Measurements from ENCODE around the gene NLN. TPM values are rescaled to one million over a fixed set of nuclear protein-coding genes. Genes with fewer than 3 reads are reported as not detected.
A peak's percentile ranks its signal among the peaks of the same experiment; 100 is the strongest.
"Not testable (repeated sequence)": the region's sequence is repeated elsewhere in the genome, so short reads cannot be mapped to it uniquely, and the experiment has no call there.

NLN gene
- total and polyA plus RNA-seq, 2 of the 4 experiments (the other 2 are of a cell fraction): 19.1 to 37.1 TPM

GRCh38 chr5:65734196-65734775 is 12.3 kb downstream of the NLN start:
- H3K4me3 ChIP-seq (ENCODE audit: insufficient read depth, low read depth, low read length); H3K27ac ChIP-seq (ENCODE audit: insufficient read depth, low read length); H2BK120ac ChIP-seq (ENCODE audit: low read depth, low read length); intact Hi-C loops (cut with micrococcal nuclease); dilution Hi-C loops (cut with HindIII; ENCODE audit: low sequenced_read_pairs, unreplicated experiment); H3K4ac ChIP-seq (ENCODE audit: low read depth, low read length); BruUV-seq (replicated peaks); H3K9me1 ChIP-seq (ENCODE audit: insufficient read depth, low read length); H3K14ac ChIP-seq (replicated peaks; ENCODE audit: low read depth, low read length); H3K23ac ChIP-seq (ENCODE audit: low read depth, low read length); H3K18ac ChIP-seq (ENCODE audit: low read depth, low read length); H3K9ac ChIP-seq (ENCODE audit: low read depth, low read length); H3K9me3 ChIP-seq (ENCODE audit: control insufficient read depth, insufficient read depth, low read length); H3K4me1 ChIP-seq (ENCODE audit: control insufficient read depth, insufficient read depth, low read length); H4K8ac ChIP-seq (ENCODE audit: low read depth in 2 of 2, low read length in 2 of 2); H2AK5ac ChIP-seq (ENCODE audit: low read depth, low read length); H3K56ac ChIP-seq (ENCODE audit: extremely low read depth, insufficient read depth, low read length); H2AK9ac ChIP-seq (replicated peaks; ENCODE audit: low read depth, low read length, poor library complexity); H2BK20ac ChIP-seq (ENCODE audit: low read depth, low read length); H2AFZ ChIP-seq (replicated peaks; ENCODE audit: low read length, poor library complexity); H3K4me2 ChIP-seq (ENCODE audit: low read depth, low read length); H2BK15ac ChIP-seq (ENCODE audit: low read depth, low read length); H3K36me3 ChIP-seq (ENCODE audit: control insufficient read depth, insufficient read depth, low read length); POLR2A ChIA-PET (ENCODE audit: unreplicated experiment); H4K5ac ChIP-seq (ENCODE audit: low read depth, low read length); DNase-seq; in situ Hi-C loops (cut with MboI; ENCODE audit: low sequenced_read_pairs); H4K20me1 ChIP-seq (ENCODE audit: insufficient read depth, low read length); H4K91ac ChIP-seq (ENCODE audit: insufficient read depth, low read depth, low read length); ATAC-seq (ENCODE audit: low read depth); CTCF ChIA-PET; H3K27me3 ChIP-seq (ENCODE audit: control insufficient read depth, insufficient read depth, low read length); H2BK5ac ChIP-seq (ENCODE audit: low read depth, low read length, poor library complexity, severe bottlenecking): not testable (repeated sequence)
- no CpG with 5 or more reads among the region's 7 CpGs for WGBS, 2 experiments (ENCODE audit: extremely low coverage in 2 of 2, insufficient read length in 1 of 2)
- TF ChIP-seq MAFK (IDR thresholded peaks at IDR 0.05; ENCODE audit: low read depth, low read length): peak; percentile 84
- H3K79me1 ChIP-seq (ENCODE audit: low read depth in 1 of 2, low read length in 2 of 2): peaks cover 19 to 61% of the 10 kb centered on the region in 2 experiments
